ENCODE data around the gene SERTAD3.

- TF ChIP-seq EZH2 (IDR thresholded peaks at IDR 0.05) = no peak
- no peak for TF ChIP-seq POLR2AphosphoS5 (IDR thresholded peaks at IDR 0.05; ENCODE audit: borderline replicate concordance, low read depth, low read length)
- TF ChIP-seq FOXP2 (optimal IDR thresholded peaks at IDR 0.05; ENCODE audit: control extremely low read depth, extremely low read length, insufficient read depth) = no peak
These were observed 22.3 kb upstream of the SERTAD3 start for GRCh38 chr19:40466219-40466984.

Data from SK-N-MC (cell line).